Measurements from ENCODE around the gene DCAKD. TPM values are rescaled to one million over a fixed set of nuclear protein-coding genes. Genes with fewer than 3 reads are reported as not detected.

Gene DCAKD
- total and polyA plus RNA-seq, 9 donors = 19.8 to 62.3 (median 46.2) TPM

DNA sequence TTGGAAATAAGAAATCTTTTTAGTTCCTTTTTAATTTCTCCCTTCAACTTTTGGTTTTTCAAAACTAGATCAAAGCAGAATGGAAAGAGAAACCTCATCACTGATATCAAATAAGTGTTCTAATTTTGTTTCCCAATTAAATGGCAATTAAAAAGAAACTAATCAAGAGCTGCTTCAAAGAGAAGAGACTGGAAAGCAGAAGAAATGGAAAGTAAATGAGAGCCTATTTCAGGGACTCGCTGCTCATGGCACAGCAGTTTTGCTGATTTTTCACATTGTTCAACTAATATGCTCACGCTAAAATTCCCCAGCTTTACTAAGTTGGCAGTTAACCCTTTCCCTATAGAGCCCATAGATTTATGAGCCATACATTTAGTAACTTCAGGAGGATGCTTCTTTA, 16.2 kb upstream of the DCAKD start:
- peaks cover 3% of the 10 kb centered on the region for H3K4me1 ChIP-seq (ENCODE audit: insufficient read depth)
- no peaks in the 10 kb centered on the region for H3K36me3 ChIP-seq
- H3K27ac ChIP-seq = no peak overlapping the region
- DNase-seq = no peak
- TF ChIP-seq POLR2A (IDR thresholded peaks at IDR 0.05) (no peak), EP300 (IDR thresholded peaks at IDR 0.05) (no peak)
- TF ChIP-seq, protein P1, sequence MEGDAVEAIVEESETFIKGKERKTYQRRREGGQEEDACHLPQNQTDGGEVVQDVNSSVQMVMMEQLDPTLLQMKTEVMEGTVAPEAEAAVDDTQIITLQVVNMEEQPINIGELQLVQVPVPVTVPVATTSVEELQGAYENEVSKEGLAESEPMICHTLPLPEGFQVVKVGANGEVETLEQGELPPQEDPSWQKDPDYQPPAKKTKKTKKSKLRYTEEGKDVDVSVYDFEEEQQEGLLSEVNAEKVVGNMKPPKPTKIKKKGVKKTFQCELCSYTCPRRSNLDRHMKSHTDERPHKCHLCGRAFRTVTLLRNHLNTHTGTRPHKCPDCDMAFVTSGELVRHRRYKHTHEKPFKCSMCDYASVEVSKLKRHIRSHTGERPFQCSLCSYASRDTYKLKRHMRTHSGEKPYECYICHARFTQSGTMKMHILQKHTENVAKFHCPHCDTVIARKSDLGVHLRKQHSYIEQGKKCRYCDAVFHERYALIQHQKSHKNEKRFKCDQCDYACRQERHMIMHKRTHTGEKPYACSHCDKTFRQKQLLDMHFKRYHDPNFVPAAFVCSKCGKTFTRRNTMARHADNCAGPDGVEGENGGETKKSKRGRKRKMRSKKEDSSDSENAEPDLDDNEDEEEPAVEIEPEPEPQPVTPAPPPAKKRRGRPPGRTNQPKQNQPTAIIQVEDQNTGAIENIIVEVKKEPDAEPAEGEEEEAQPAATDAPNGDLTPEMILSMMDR (IDR thresholded peaks at IDR 0.05) = no peak
- WGBS, 3 donors = 68 to 74% (median 72%) methylated on average over 2 of the region's 2 CpGs
- intact Hi-C loops (cut with DNase I) = no loop called here
- H3K27me3 ChIP-seq = no peaks in the 10 kb centered on the region
- no peaks in the 10 kb centered on the region for H3K9me3 ChIP-seq
- no peak overlapping the region for H3K4me3 ChIP-seq

DNA sequence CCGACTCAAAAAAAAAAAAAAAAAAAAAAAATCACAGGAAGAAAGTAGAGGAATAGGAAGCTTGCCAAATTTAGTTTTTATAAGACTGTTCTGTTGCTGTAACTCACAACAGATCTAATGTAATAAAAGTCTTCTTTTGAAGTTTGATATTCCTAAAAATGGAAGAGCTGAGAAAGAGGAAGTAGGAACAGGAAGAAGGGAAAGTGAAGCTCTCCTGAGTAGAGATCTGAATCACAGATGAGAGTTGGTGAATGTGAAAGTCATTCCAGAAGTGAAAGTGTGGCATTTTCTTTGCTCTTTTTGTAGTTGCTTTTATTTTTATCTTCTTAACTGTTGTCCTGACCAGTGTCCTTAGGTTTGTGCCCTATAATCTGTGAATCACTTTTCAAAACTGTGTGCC, 11.8 kb upstream of the DCAKD start:
- peaks cover 9% of the 10 kb centered on the region for H3K4me1 ChIP-seq (ENCODE audit: insufficient read depth)
- H3K27ac ChIP-seq = no peak overlapping the region
- H3K9me3 ChIP-seq = no peaks in the 10 kb centered on the region
- no peaks in the 10 kb centered on the region for H3K36me3 ChIP-seq
- 83 to 88% (median 85%) methylated on average over 1 of the region's 1 CpG for WGBS, 3 donors
- intact Hi-C loops (cut with DNase I) = loop anchor here in 1 of 4 donors (5.0 kb wide), 1 partner anchor 34 kb away; no protein-coding TSS in a partner anchor
- no peak overlapping the region for H3K4me3 ChIP-seq
- H3K27me3 ChIP-seq = no peaks in the 10 kb centered on the region
- TF ChIP-seq EP300 (IDR thresholded peaks at IDR 0.05) (no peak), POLR2A (IDR thresholded peaks at IDR 0.05) (no peak)
- TF ChIP-seq, protein P1 (IDR thresholded peaks at IDR 0.05) = no peak
- DNase-seq = no peak

DNA sequence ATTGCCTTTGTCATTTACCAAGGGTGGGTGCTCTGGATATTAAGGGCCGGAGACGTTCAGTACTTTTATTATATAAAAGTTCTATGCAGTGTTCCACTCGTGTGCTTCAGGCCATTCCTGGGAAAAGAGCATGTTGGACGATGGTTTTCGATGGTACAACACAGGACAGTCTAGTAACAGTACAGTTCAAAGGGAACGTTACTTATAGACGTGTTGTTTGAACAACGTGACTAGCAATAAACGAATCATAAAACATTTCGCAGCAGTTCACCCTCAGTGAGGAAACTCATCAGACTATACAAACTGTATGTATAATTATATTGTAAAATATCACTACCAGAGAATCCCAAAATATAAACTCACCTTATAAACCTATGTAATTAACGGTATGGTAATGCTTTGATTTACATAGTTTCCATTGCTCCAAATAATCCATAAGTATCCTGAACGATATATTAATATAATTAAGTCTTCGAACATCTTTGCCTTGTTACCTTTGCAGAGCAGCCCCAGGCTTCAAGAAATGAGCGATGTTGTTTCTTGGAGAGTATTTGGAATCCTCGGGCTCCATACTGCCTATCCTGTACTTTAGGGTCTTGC, 10.3 kb upstream of the DCAKD start:
- H3K27ac ChIP-seq = peak overlapping the region in 1 of 2 donors; percentile 55
- TF ChIP-seq POLR2A (IDR thresholded peaks at IDR 0.05) (no peak), EP300 (IDR thresholded peaks at IDR 0.05) (no peak)
- TF ChIP-seq, protein P1 (IDR thresholded peaks at IDR 0.05) = no peak
- no peaks in the 10 kb centered on the region for H3K27me3 ChIP-seq
- intact Hi-C loops (cut with DNase I) = loop anchor here in 1 of 4 donors (5.0 kb wide), 1 partner anchor 36 kb away; no protein-coding TSS in a partner anchor
- H3K4me1 ChIP-seq (ENCODE audit: insufficient read depth) = peaks cover 9% of the 10 kb centered on the region
- no peaks in the 10 kb centered on the region for H3K36me3 ChIP-seq
- peak overlapping the region; percentile 73 for H3K4me3 ChIP-seq
- no peak for DNase-seq
- 8 to 15% (median 9%) methylated on average over 15 of the region's 15 CpGs for WGBS, 3 donors
- H3K9me3 ChIP-seq = no peaks in the 10 kb centered on the region

DNA sequence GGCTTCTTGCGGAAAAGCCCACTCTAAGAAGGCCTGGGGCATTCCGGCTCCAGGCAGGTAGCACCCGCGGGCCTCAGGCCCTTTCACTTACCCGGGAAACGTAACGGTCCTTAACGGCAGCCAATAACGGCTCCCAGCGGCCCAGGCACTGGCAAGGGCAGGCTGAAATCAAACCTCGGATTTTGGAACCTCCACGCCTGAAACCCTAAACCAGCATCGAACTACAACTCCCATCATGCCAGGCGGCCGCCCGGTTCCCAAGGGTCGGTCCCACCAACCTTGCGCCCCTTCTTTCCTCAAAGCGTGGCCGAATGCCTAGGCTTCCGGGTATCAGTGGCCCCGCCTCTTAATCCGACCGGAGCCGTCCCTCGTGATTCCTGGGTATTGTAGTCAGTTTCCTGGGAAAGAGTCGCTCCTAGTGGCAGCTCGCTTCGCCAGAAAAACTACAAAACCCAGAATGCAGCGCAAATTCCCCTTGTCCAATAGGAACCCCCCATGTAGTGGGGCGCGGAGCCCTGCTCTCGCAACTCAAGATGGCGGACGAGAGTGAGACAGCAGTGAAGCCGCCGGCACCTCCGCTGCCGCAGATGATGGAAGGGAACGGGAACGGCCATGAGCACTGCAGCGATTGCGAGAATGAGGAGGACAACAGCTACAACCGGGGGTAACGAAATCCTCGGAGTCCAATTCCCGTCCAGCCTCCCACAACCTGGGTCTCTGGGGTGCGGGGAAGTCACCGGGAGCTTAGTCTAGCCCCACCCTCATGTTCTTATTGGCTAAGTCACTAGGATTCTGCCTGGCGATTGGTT, 9.6 kb upstream of the DCAKD start, which contains the start of gene NMT1:
Gene NMT1 (plus strand): TSS at position 521 of the 809 bp plus-strand sequence. CDS start 13 bp downstream, at position 534.
- peak within 1 kb of the TSS; percentile 73 for H3K4me3 ChIP-seq
- 0% methylated on average over 50 of the region's 50 CpGs for WGBS, 3 donors
- peak; percentile 98 to 99 (median 98) for DNase-seq
- peak within 1 kb of the TSS; percentile 69 to 75 for H3K27ac ChIP-seq
- TF ChIP-seq EP300 (IDR thresholded peaks at IDR 0.05) (no peak), POLR2A (IDR thresholded peaks at IDR 0.05) (peak; percentile 94)
- TF ChIP-seq, protein P1 (IDR thresholded peaks at IDR 0.05) = peak in 1 of 3 donors; percentile 8
- H3K4me1 ChIP-seq (ENCODE audit: insufficient read depth) = peaks cover 9% of the 10 kb centered on the region
- H3K9me3 ChIP-seq = no peaks in the 10 kb centered on the region
- H3K27me3 ChIP-seq = no peaks in the 10 kb centered on the region
- intact Hi-C loops (cut with DNase I) = loop anchor here in 1 of 4 donors (5.0 kb wide), 1 partner anchor 36 kb away; no protein-coding TSS in a partner anchor
- H3K36me3 ChIP-seq = no peaks in the 10 kb centered on the region
